HG03066 (cell line): ENCODE measurements around the gene LUZP1.

Experiments used
- ATAC-seq: cut with Tn5 transposase; IDR thresholded peaks from one replicate; pipeline ENCODE4 v1.9.1; 2021; ENCODE audit warnings: low read depth; ENCODE audit not compliant: unreplicated experiment

The LUZP1 gene

DNA sequence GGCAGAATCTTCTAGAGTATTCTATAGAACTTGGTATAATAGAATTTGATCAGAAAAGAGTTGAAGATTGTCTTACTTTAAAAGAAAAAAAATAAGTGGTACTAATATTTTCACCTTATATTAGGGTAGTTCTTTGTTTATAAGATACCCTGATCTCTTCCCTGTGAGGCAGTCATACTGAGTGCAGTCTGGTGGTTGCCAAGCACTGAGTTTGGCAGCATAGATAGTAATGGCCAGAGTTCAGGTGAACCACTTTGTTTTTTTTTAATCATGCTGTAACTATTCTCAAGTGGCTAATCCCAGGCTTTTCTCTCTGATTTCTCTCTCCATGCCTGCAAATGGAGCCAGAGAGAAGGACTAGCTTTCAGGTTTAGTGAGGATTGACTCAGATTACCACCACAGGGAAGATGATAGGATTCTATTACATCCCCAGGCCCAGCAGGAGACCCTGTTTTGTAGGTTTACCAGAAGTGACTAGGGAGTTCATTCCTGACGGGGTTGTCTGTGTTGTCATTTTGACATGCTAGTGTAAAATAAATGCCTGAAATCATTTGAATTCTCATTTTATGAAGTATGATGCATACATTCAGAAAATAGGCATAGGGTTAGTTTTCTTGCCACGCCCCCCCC, 132.7 kb downstream of the LUZP1 start:
- no peak for ATAC-seq
